GM06990 (cell line): ENCODE measurements around the gene PIGU.
A peak's percentile ranks its signal among the peaks of the same experiment; 100 is the strongest.

Experiments
- DNase-seq: peaks from one replicate; pipeline ENCODE4 v3.0.0-alpha.2; 2011; ENCODE audit not compliant: insufficient read length; ENCODE audit errors: extremely low read depth
- H3K27me3 ChIP-seq: replicated peaks from 2 replicates; pipeline ENCODE4 v1.6.0; 2011; ENCODE audit warnings: low read length; ENCODE audit not compliant: control insufficient read depth, insufficient read depth
- H3K36me3 ChIP-seq: 2 replicates; pipeline ENCODE4 v1.5.1; 2011; ENCODE audit warnings: low read length; ENCODE audit not compliant: control insufficient read depth, insufficient read depth
- H3K4me3 ChIP-seq: replicated peaks from 2 replicates; pipeline ENCODE4 v1.5.1; 2011; ENCODE audit warnings: low read depth, mild to moderate bottlenecking, control low read depth, low read length
- TF ChIP-seq, protein P1 (sequence below): IDR thresholded peaks from 2 replicates; pipeline ENCODE4 v1.5.1; 2011; ENCODE audit warnings: low read length, control low read depth, mild to moderate bottlenecking, inconsistent platforms; ENCODE audit not compliant: insufficient read depth, poor library complexity, severe bottlenecking

The PIGU gene

GRCh38 chr20:34703424-34704176 lies 26.7 kb upstream of the PIGU start:
- DNase-seq: no peak
- Histone ChIP-seq H3K36me3 (no peaks in the 10 kb centered on the region), H3K27me3 (no peaks in the 10 kb centered on the region), H3K4me3 (peak overlapping the region; percentile 71)
- TF ChIP-seq, protein P1, sequence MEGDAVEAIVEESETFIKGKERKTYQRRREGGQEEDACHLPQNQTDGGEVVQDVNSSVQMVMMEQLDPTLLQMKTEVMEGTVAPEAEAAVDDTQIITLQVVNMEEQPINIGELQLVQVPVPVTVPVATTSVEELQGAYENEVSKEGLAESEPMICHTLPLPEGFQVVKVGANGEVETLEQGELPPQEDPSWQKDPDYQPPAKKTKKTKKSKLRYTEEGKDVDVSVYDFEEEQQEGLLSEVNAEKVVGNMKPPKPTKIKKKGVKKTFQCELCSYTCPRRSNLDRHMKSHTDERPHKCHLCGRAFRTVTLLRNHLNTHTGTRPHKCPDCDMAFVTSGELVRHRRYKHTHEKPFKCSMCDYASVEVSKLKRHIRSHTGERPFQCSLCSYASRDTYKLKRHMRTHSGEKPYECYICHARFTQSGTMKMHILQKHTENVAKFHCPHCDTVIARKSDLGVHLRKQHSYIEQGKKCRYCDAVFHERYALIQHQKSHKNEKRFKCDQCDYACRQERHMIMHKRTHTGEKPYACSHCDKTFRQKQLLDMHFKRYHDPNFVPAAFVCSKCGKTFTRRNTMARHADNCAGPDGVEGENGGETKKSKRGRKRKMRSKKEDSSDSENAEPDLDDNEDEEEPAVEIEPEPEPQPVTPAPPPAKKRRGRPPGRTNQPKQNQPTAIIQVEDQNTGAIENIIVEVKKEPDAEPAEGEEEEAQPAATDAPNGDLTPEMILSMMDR: no peak

DNA sequence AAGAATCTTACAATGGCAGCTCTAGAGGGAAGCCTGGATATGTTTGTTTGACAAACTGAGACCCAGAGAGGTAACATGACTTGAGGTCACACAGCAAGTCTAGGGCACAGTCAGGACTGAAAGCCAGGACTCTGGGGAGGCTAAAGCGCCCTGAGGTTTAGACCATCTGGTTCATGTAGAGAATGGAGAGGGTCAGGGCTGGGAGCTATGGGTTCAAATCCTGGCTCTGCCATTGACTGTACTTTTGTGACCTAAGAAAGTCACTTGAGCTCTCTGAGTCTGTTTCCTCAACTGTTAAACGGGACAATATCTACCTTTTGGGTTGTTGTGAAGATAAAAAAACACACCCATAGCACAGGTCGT lies 26.1 kb upstream of the PIGU start:
- no peaks in the 10 kb centered on the region for H3K36me3 ChIP-seq
- peak overlapping the region; percentile 71 for H3K4me3 ChIP-seq
- H3K27me3 ChIP-seq: no peaks in the 10 kb centered on the region
- DNase-seq: no peak
- TF ChIP-seq, protein P1: no peak

DNA sequence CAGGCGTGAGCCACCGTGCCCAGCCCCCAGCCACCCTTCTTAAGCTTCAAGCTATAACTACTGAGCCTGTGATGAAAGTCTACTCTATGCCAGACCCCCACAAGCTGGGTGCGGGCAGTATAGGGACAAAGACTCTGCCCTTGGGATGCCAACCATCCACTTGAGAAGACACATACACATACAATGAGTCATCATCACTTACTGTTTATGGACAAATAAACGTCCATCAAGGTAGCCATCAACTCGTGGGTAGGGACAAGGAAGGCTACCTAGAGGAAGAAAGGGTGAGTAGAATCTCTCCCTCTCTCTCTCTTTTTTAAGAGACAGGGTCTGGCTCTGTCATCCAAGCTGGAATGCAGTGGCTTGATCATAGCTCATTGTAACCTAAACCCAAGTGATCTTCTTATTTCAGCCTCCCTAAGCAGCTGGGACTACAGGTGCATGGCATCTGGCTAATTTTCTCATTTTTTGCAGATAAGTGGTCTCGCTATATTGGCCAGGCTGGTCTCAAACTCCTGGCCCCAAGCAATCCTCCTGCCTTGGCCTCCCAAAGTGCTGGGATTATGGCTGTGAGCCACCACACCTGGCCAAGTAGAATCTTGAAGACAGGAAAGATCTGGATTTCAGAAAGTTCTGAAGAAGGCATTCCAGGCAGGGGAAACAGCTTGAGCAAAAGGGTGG lies 24.7 kb upstream of the PIGU start:
- no peaks in the 10 kb centered on the region for H3K36me3 ChIP-seq
- H3K27me3 ChIP-seq: no peaks in the 10 kb centered on the region; the same call in 1 of the 2 replicates
- no peak overlapping the region for H3K4me3 ChIP-seq
- DNase-seq: no peak
- TF ChIP-seq, protein P1: no peak

DNA sequence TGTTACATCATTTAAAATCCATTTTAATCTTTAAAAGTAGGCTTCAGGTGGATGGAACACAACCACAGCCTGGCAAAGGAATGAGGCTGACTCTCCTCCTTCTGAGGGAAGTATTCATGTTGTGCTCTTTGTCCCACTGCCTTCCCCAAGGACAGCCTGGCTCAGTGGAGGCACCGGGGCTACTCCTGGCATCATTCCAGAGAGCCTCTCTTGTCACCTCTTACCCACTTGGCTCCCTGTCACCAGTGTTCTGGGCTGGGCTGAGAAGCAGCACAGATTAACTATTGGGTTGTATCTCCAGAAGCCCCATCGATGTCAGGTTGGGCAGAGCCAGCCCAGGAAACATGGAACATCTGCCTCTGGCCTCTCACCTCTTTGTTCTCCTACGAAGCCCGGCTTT lies 16.5 kb upstream of the PIGU start:
- H3K4me3 ChIP-seq: no peak overlapping the region
- H3K27me3 ChIP-seq: no peaks in the 10 kb centered on the region; the same call in 1 of the 2 replicates
- H3K36me3 ChIP-seq: no peaks in the 10 kb centered on the region
- no peak for DNase-seq
- TF ChIP-seq, protein P1: no peak

GRCh38 chr20:34691838-34692237 lies 14.9 kb upstream of the PIGU start:
- DNase-seq: no peak

More at GRCh38 chr20:34691838-34692237, 14.9 kb upstream of the PIGU start:
- Histone ChIP-seq H3K27me3 (no peaks in the 10 kb centered on the region), H3K36me3 (no peaks in the 10 kb centered on the region), H3K4me3 (no peak overlapping the region)
- TF ChIP-seq, protein P1: no peak
